ENCODE measurements around the gene LMF1. TPM values are rescaled to one million over a fixed set of nuclear protein-coding genes. Genes with fewer than 3 reads are reported as not detected.

The LMF1 gene
- total RNA-seq, 1 donor from 2014 or later = 19.0 TPM

- no peaks in the 10 kb centered on the region for H3K4me1 ChIP-seq
- no peaks in the 10 kb centered on the region for H3K9me3 ChIP-seq
- no peak overlapping the region for H3K4me3 ChIP-seq
- peaks cover 7% of the 10 kb centered on the region for H3K36me3 ChIP-seq
- H3K27me3 ChIP-seq = no peaks in the 10 kb centered on the region
- ATAC-seq (no peak), DNase-seq (no peak)
- intact Hi-C loops (cut with DNase I) = no loop called here
- H3K27ac ChIP-seq = no peak overlapping the region
- no peak for TF ChIP-seq CTCF (IDR thresholded peaks at IDR 0.05)
These were observed 99.8 kb downstream of the LMF1 start for GRCh38 chr16:870856-871561.

- TF ChIP-seq CTCF (IDR thresholded peaks at IDR 0.05) = no peak
These were observed 100.8 kb downstream of the LMF1 start for GRCh38 chr16:869823-870641.

GRCh38 chr16:868846-869822 lies 101.7 kb downstream of the LMF1 start:
- no peak for TF ChIP-seq CTCF (IDR thresholded peaks at IDR 0.05)
- H3K36me3 ChIP-seq = peaks cover 7% of the 10 kb centered on the region
- no peaks in the 10 kb centered on the region for H3K4me1 ChIP-seq
- no peak overlapping the region for H3K27ac ChIP-seq
- no peaks in the 10 kb centered on the region for H3K27me3 ChIP-seq
- no peaks in the 10 kb centered on the region for H3K9me3 ChIP-seq
- H3K4me3 ChIP-seq = no peak overlapping the region
- no peak for DNase-seq
- no peak for ATAC-seq
- intact Hi-C loops (cut with DNase I) = no loop called here

More at GRCh38 chr16:869823-870641, 100.8 kb downstream of the LMF1 start:
- Histone ChIP-seq H3K9me3 (no peaks in the 10 kb centered on the region), H3K36me3 (peaks cover 7% of the 10 kb centered on the region), H3K27me3 (no peaks in the 10 kb centered on the region), H3K27ac (no peak overlapping the region), H3K4me3 (no peak overlapping the region), H3K4me1 (no peaks in the 10 kb centered on the region)
- intact Hi-C loops (cut with DNase I) = no loop called here
- no peak for DNase-seq
- ATAC-seq = no peak

GRCh38 chr16:868386-868755 lies 102.4 kb downstream of the LMF1 start:
- ATAC-seq (no peak), DNase-seq (no peak)
- Histone ChIP-seq H3K27me3 (no peaks in the 10 kb centered on the region), H3K4me3 (no peak overlapping the region), H3K36me3 (peaks cover 7% of the 10 kb centered on the region), H3K27ac (no peak overlapping the region), H3K9me3 (no peaks in the 10 kb centered on the region), H3K4me1 (no peaks in the 10 kb centered on the region)
- intact Hi-C loops (cut with DNase I) = no loop called here
- TF ChIP-seq CTCF (IDR thresholded peaks at IDR 0.05) = no peak

Data from upper lobe of right lung (tissue), 1 donor.